ENCODE measurements around the gene RBPJ.
"Not testable (repeated sequence)": the region's sequence is repeated elsewhere in the genome, so short reads cannot be mapped to it uniquely, and the experiment has no call there.

The RBPJ gene

DNA sequence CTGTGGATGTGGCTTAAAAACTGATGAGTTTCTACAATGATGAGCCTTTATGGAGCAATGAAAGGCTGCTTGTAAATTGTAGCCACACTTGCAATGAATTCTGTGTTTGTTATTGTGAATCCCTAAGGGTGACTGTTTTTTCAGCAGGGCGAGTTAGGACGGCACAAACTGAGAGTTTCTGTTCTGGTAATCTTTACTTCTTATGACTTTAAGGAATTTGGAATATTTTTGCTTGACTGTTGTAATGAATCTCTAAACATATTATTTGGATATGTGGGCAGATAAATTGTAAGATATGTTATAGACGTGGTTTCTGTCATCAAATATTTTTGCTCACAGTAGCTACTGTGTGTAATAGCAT is 22.2 kb downstream of the RBPJ start:
- no peak for DNase-seq

DNA sequence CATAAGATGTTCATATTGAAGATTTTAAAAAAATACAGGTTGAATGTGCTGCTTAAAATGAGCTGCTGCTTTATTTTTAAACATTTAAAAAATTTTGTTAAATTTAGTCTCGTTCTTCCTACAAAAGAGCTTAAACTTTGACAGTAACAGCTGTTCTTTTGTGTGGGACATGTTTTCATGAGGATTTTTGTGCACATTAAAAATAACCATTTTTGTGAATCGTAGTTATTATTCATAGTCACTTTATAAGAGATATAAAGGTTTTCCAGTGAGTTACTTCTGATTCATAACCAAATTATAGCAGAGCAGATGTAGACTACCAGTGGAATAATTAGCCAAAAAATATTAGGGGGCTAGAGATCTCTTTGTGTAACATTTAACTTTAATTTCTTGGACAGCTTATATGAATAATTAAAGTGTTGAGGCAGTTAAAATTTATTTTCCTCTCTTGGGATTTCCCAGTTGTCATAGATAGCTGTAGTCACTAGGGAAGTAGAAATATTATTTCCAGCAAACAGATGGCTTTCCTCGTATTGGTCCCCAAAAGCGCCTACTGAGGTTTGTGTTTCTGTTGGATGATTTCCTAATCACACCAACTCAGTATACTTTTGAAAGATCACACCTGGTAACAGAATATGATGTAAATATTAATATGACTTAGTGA is 24.2 kb downstream of the RBPJ start:
- no peak for DNase-seq

DNA sequence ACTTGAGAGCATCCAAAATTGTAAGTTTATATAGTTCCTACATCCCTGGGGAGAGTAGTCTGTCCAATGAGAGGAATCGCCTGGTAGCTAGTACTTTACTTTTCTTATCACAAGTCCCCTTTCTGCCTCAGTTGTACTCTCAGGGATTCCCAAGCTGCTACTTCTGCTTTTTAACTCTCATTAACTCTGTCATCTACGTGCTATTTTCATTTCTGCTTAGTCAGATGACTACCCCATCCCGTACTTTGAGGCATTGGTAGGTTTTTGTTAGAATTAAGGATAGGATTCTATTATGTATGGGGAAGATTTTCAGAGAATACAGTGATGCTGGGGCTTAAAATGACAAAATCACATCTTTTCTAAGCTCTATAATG is 24.7 kb downstream of the RBPJ start:
- DNase-seq: no peak

DNA sequence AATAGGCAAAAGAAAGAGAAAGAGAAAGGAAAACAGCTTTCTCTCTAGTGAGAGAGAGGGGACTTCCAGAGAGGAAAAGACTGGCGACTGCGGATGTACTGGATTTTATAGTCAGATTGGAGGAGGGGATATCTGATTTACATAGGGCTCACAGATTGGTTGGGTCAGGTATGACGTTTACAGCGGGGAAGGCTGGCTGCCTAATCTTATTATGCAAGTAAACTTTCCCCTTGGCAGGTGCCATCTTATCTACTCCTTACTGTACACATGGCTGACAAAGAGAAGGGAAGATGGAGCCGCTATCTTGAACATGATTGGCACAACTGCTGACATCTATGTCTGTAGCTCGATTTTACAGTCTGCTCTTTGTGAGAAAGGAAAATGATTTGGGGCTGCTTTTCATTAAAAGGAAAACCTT is 25.4 kb downstream of the RBPJ start:
- DNase-seq: no peak

DNA sequence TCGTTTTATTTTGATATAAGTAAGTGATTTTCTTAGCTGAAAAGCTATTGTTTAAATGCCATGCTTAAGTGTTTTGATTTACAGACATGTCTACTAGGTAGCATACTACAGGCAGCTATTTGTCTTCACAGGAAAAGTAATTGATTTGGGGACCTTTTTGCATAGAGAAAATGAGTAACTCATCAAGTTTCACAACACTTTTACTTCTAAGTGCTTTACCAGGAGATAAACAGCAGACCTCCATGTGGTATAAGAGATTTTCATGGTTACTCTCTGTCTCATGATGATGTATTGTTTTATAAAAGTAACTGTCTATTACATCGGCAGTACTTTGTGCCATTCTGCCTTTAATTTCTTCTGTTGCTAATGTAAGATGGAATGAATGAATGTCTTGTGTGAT is 28.7 kb downstream of the RBPJ start:
- no peak for DNase-seq

DNA sequence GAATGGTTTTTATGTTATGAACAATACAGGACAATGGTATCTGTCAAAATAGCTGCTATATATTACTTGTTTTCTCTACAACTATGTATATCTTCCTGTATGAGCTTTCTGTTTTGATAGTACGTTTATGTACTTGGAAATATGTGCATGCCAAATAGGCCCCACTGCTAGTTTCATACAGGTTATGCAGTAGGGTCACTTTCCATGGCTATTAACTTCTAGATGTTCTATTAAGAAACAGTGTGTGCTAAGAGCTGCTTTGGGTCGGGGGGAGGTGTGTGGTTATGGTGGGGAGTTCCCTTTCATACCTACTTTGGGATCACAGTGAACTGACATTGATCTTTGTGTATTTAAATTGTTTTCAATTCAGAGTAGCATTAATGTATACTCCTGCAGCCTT is 30.9 kb downstream of the RBPJ start:
- DNase-seq: no peak

DNA sequence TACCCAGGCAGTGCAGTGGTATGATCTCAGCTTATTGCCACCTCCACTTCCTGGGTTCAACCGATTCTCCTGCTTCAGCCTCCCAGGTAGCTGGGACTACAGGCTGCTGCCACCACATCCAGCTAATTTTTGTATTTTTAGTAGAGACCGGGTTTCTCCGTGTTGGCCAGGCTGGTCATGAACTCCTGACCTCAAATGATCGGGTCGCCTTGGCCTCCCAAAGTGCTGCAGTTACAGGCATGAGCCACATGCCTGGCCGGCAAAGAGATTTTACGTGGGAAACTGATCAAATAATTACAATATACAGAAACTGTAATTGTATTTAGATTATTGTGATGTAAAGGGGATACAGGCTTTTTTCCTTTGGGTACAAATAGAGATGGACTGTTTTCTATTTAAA is 33.7 kb downstream of the RBPJ start:
- DNase-seq: no peak

DNA sequence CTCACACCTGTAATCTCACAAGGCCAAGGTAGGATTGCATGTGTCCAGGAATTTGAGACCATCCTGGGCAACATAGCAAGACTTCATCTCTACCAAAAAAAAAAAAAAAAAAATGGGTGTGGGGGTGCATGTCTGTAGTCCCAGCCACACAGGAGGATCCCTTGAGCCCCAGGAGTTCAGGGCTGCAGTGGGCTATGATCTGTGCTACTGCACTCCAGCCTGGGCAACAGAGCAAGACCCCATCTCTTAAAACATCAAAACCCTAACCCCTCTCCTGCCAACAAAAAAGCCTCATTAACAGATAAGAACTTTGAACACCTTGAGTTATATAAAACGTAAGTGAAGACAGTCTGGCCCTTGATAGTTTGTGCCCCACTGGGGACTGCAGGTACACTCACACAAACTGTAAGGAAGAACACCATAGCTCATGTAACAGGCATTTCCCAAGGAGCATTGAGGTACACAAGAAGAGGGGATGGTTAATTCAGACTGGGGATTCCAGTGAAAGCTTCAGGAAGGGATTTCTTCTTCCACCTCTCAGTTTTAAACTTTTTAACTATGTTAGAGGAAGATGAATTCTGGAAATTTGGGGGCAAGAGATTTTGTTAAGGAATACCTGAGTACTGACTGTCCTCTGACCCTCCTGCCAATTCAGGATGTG is 34.7 kb downstream of the RBPJ start:
- DNase-seq: no peak

- DNase-seq: no peak
Measured at GRCh38 chr4:26356081-26356501, 35.3 kb downstream of the RBPJ start.

DNA sequence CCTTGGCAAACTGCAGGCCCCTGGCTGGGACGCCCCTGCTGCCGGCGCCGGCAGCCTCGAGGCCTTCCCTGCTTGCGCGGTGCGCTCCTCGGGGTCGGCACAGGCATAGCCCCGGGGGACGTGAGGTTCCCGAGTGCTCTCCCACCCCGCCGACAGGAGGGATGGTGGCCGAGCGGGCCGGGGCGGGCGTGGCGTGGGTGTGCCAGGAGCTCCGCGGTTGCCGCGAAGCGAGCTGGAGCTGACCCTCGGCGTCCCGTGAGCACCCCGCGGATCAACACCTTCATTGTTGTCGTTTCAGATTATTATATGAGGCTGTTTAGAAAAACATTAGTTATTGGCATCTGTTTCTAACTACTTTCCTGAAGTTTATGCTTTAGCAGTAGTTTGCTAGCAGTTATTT is 38.7 kb downstream of the RBPJ start:
- not testable (repeated sequence) for DNase-seq

- DNase-seq: no peak
Measured at GRCh38 chr4:26360273-26360672, 39.5 kb downstream of the RBPJ start.

DNA sequence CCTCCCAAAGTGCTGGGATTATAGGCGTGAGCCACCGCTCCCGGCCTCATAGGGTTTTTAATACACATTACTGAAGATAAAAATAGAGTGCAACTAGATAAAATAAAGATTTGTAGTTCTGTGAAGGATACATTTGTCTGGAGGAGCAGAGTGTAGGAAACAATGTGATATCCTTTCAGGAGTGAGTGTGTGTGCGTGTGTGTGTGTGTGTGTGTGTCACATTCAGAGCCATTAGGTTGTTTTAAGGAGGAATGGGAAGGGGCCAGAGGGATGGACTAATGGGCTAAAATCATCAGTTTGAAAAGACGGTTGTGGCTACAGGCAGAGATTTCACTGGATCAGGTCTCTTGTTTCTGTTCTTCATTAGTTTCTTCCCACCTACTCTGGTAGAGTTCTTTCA is 40.0 kb downstream of the RBPJ start:
- DNase-seq: no peak

DNA sequence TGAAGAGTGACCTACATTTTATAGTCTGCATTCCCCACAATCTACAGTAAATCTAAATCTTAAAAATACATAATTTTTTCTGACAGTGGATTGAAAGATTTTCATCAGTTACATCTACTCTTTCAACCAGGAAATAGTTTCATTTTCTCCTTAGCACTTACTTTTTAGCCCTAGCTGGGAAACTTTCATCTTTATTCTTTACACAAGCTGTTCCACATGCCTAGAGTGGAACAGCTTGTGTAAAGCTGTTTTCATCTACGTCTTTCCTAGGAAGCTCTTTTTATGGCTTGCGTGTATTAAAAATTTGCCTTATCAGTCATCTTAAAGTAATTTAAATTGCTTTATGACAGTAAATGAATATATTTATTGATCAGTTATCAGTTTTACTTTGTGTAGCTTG is 40.5 kb downstream of the RBPJ start:
- DNase-seq: no peak

DNA sequence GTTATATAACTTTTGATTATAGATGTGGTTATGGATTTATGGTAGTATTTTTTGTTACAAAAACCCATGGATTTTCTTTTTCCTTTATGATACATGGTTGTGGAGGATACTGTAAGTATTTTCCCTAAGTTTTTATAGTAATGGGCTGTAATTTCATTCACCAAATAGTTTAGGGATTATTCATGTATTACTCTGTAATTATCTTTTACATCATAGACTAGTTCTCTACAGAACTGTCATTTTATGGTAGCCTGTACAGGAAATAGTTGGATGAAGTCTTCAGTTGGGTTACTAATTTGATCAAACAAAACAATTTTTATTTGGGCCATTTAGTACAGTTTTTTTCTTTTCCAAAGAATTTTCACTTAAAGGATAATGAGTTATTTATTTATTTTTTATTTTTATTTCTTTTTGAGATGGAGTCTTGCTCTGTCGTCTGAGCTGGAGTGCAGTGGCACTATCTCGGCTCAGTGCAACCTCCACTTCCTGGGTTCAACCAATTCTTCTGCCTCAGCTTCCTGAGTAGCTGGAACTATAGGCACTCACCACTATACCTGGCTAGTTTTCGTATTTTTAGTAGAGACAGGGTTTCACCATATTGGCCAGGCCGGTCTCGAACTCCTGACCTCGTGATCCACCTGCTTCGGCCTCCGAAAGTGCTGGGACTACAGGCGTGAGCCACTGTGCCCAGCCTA is 42.1 kb downstream of the RBPJ start:
- no peak for DNase-seq

DNA sequence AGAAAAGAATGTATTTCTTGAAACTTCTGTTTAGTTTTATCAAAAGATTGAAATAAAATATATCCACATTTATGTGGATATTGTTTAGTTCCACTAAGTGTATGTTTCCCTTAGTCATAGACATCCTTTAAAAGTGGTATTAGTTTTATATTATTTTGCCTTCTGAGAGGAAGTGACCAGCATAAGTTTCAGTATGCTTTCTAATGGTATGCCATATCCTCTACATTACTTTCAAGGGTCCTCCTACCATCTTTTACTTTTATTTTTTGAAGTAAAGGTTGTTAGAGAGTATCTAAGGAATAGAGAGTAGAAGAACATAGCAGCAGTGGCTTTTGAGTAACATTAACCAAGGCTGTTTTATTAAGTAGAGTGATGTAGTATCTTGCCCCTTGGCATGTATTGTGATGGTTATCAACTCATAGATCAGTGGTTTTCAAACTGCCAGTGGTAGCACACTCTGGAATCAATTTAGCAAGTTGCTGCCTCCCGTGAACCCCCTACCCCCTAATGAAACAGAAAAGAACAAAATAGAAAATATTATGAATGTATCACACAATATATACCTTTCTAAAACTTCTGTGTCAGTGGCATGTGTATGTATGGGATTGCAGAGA is 44.8 kb downstream of the RBPJ start:
- no peak for DNase-seq

GRCh38 chr4:26367811-26368210 is 47.0 kb downstream of the RBPJ start:
- no peak for DNase-seq

- no peak for DNase-seq
Measured at GRCh38 chr4:26368685-26369084, 47.9 kb downstream of the RBPJ start.

DNA sequence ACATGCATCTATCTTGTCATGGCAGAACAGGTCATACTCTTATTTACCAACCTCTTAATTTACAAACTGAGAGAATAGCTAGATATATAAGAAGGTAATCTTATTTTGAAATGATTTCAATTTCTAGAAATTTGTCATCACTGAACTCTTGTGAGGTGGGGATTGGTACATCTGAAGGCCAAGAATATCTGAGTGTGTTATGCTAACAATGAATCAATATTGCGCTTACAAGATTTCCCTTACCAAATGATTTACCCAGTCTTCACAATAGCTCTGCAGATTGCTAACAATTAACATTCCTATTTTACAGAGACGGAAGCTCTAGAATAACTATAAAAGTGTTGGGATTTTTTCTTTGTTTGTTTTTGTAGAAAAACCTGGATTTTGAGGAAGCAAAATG is 48.3 kb downstream of the RBPJ start:
- DNase-seq: no peak

GRCh38 chr4:26369581-26369980 is 48.8 kb downstream of the RBPJ start:
- DNase-seq: no peak

DNA sequence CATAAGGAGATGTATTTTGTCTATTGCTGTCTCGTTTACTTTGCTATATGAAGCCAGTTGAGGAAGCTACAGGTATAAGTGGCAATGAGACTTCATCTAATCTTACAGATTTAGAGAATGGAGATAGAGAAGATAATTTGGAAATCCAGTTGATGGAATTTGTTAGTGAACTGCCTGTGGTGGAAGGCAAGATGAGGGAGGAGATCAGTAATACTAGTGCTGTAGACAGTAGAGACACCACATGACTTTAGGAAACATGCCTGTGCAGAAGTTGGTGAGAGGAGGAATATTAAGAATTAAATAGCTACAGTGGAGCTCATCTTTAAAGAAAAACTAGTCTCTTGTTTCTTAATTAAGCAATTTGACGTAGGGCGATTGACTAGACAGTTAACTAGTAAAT is 51.3 kb downstream of the RBPJ start:
- DNase-seq: no peak

GRCh38 chr4:26372525-26373172 is 51.8 kb downstream of the RBPJ start:
- peak; percentile 38 for DNase-seq

DNA sequence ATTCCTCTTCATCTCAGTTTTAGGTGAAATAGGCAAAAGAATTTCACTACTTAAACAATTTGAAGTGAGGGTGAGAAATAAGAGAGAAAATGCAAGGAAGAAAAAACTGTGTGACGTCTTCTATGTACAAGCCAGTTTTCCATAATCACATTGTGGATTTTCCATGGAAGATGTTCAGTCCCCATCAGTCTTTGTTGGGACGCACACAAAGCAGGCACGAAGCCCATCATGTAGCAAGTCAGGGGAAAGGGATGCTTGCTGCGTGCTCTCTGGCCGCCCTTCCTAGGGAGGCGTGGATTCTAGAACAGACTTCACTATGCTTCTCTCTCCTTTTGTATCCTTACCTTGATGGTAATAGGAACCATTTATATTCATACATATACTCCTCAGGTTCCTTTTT is 54.7 kb downstream of the RBPJ start:
- no peak for DNase-seq

All from T1000 (cell line).